Measurements from ENCODE around the gene SYT2.

SYT2 gene

GRCh38 chr1:202673531-202673930 is 36.7 kb downstream of the SYT2 start:
- no peak for TF ChIP-seq TEAD4 (IDR thresholded peaks at IDR 0.05)
- no peak for TF ChIP-seq ZBTB7A (IDR thresholded peaks at IDR 0.05; ENCODE audit: low read depth)
- no peak for TF ChIP-seq YY1 (IDR thresholded peaks at IDR 0.05; ENCODE audit: low read depth)
- TF ChIP-seq CREB1 (IDR thresholded peaks at IDR 0.05; ENCODE audit: low read depth) = no peak
- TF ChIP-seq EGR1 (IDR thresholded peaks at IDR 0.05) = no peak
- no peak for TF ChIP-seq EP300 (IDR thresholded peaks at IDR 0.05; ENCODE audit: borderline replicate concordance)
- TF ChIP-seq, protein P1, sequence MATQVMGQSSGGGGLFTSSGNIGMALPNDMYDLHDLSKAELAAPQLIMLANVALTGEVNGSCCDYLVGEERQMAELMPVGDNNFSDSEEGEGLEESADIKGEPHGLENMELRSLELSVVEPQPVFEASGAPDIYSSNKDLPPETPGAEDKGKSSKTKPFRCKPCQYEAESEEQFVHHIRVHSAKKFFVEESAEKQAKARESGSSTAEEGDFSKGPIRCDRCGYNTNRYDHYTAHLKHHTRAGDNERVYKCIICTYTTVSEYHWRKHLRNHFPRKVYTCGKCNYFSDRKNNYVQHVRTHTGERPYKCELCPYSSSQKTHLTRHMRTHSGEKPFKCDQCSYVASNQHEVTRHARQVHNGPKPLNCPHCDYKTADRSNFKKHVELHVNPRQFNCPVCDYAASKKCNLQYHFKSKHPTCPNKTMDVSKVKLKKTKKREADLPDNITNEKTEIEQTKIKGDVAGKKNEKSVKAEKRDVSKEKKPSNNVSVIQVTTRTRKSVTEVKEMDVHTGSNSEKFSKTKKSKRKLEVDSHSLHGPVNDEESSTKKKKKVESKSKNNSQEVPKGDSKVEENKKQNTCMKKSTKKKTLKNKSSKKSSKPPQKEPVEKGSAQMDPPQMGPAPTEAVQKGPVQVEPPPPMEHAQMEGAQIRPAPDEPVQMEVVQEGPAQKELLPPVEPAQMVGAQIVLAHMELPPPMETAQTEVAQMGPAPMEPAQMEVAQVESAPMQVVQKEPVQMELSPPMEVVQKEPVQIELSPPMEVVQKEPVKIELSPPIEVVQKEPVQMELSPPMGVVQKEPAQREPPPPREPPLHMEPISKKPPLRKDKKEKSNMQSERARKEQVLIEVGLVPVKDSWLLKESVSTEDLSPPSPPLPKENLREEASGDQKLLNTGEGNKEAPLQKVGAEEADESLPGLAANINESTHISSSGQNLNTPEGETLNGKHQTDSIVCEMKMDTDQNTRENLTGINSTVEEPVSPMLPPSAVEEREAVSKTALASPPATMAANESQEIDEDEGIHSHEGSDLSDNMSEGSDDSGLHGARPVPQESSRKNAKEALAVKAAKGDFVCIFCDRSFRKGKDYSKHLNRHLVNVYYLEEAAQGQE (IDR thresholded peaks at IDR 0.05; ENCODE audit: low read depth) = no peak
- no peak for TF ChIP-seq TAF1 (IDR thresholded peaks at IDR 0.05; ENCODE audit: low read depth)
- TF ChIP-seq NFIC (IDR thresholded peaks at IDR 0.05) = no peak

DNA sequence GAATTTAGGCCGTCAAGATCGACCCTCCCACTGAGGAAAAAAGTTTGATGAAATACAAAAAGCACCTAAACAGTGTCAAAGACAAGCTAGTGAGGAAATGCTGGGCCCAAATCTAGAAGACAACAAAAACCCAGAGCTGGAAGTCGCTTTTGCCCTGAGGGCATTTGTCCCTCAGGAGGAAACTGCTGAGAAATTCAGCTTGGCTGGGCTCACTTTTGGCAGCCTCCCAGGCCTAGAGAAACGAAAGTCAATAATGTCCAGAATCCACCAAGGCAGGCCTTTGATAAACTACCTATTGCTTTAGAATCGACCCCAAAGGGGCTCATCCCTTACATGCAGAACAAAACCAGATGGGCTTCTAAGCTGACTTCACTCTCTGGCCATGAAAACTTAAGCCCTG is 38.9 kb downstream of the SYT2 start:
- no peak for TF ChIP-seq USF1 (IDR thresholded peaks at IDR 0.05)
- no peak for TF ChIP-seq TAF1 (IDR thresholded peaks at IDR 0.05; ENCODE audit: low read depth)
- no peak for TF ChIP-seq YY1 (IDR thresholded peaks at IDR 0.05; ENCODE audit: low read depth)
- TF ChIP-seq ZBTB7A (IDR thresholded peaks at IDR 0.05; ENCODE audit: low read depth) = no peak
- no peak for TF ChIP-seq TCF12 (IDR thresholded peaks at IDR 0.05; ENCODE audit: low read depth)
- no peak for TF ChIP-seq EP300 (IDR thresholded peaks at IDR 0.05; ENCODE audit: borderline replicate concordance)
- TF ChIP-seq NFIC (IDR thresholded peaks at IDR 0.05) = no peak
- TF ChIP-seq, protein P1 (IDR thresholded peaks at IDR 0.05; ENCODE audit: low read depth) = no peak
- no peak for TF ChIP-seq EGR1 (IDR thresholded peaks at IDR 0.05)
- TF ChIP-seq CREB1 (IDR thresholded peaks at IDR 0.05; ENCODE audit: low read depth) = no peak
- TF ChIP-seq MAX (IDR thresholded peaks at IDR 0.05) = no peak
- TF ChIP-seq CEBPB (IDR thresholded peaks at IDR 0.05) = no peak
- TF ChIP-seq TEAD4 (IDR thresholded peaks at IDR 0.05) = no peak

DNA sequence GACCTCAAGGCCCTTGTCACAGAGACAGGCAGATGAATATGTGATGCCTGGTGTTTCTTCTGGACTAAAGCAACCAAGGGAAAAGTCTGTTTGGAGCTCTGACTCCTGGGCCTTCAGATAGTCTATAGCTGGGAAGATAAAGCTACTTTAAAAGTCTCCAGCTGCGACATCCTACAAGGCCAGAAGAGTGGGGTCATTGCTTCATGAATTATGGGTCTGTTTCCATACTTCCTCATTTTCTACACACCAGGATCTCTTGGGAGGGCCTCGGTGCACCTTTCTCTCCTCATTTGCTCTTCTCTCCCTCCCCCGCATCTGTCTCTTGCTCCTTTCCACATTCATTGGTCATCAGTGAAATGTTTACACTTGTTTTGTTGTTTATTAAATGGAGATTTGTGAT is 44.8 kb downstream of the SYT2 start:
- no peak for TF ChIP-seq USF1 (IDR thresholded peaks at IDR 0.05)
- TF ChIP-seq TEAD4 (IDR thresholded peaks at IDR 0.05) = no peak

GRCh38 chr1:202664083-202664482 is 46.2 kb downstream of the SYT2 start:
- no peak for TF ChIP-seq TAF1 (IDR thresholded peaks at IDR 0.05; ENCODE audit: low read depth)
- TF ChIP-seq ZBTB7A (IDR thresholded peaks at IDR 0.05; ENCODE audit: low read depth) = no peak
- no peak for TF ChIP-seq TCF12 (IDR thresholded peaks at IDR 0.05; ENCODE audit: low read depth)
- no peak for TF ChIP-seq EGR1 (IDR thresholded peaks at IDR 0.05)
- no peak for TF ChIP-seq FOXM1 (IDR thresholded peaks at IDR 0.05; ENCODE audit: borderline replicate concordance, low read depth)
- TF ChIP-seq MAX (IDR thresholded peaks at IDR 0.05) = no peak
- TF ChIP-seq RAD21 (IDR thresholded peaks at IDR 0.05; ENCODE audit: low read depth) = no peak
- TF ChIP-seq NFIC (IDR thresholded peaks at IDR 0.05) = no peak
- TF ChIP-seq, protein P1 (IDR thresholded peaks at IDR 0.05; ENCODE audit: low read depth) = no peak
- TF ChIP-seq CREB1 (IDR thresholded peaks at IDR 0.05; ENCODE audit: low read depth) = no peak
- TF ChIP-seq YY1 (IDR thresholded peaks at IDR 0.05; ENCODE audit: low read depth) = no peak
- no peak for TF ChIP-seq CEBPB (IDR thresholded peaks at IDR 0.05)
- TF ChIP-seq USF1 (IDR thresholded peaks at IDR 0.05) = no peak
- no peak for TF ChIP-seq TEAD4 (IDR thresholded peaks at IDR 0.05)
- TF ChIP-seq EP300 (IDR thresholded peaks at IDR 0.05; ENCODE audit: borderline replicate concordance) = no peak
